ENCODE measurements around the gene PYROXD2. TPM values are rescaled to one million over a fixed set of nuclear protein-coding genes. Genes with fewer than 3 reads are reported as not detected.

PYROXD2 gene
- polyA plus RNA-seq, 1 of the 3 experiments (the other 2 are of a cell fraction), result 26.7 TPM

- Histone ChIP-seq H3K27ac (ENCODE audit: low read depth in 2 of 2, low read length in 1 of 2) (no peak overlapping the region), H4K20me1 (ENCODE audit: insufficient read depth) (no peaks in the 10 kb centered on the region), H3K79me2 (ENCODE audit: insufficient read depth) (no peaks in the 10 kb centered on the region), H3K36me3 (replicated peaks in 1 of 2; ENCODE audit: control insufficient read depth in 1 of 2, insufficient read depth in 2 of 2, low read length in 1 of 2) (peaks cover 41 to 51% of the 10 kb centered on the region in 2 experiments), H3K4me1 (ENCODE audit: control insufficient read depth in 1 of 2, insufficient read depth in 2 of 2, low read depth in 1 of 2, low read length in 1 of 2) (no peaks in the 10 kb centered on the region), H3K9me2 (no peaks in the 10 kb centered on the region), H3K4me2 (no peak overlapping the region), H3F3A (replicated peaks; ENCODE audit: insufficient read depth) (no peaks in the 10 kb centered on the region), H2AFZ (ENCODE audit: low read depth) (no peak overlapping the region), H3K9me3 (peaks cover 4% of the 10 kb centered on the region; the same call in 1 of the 2 replicates), H3K9ac (no peak overlapping the region), H3K27me3 (ENCODE audit: insufficient read depth) (no peaks in the 10 kb centered on the region), H3K4me3 (ENCODE audit: low read depth in 2 of 2, low read length in 1 of 2) (no peak overlapping the region)
- CTCF ChIA-PET, result interaction anchor here (1.1 to 3.5 kb wide), 2 partner anchors 10 to 328 kb away, joined by 3 to 19 read pairs; no protein-coding TSS in a partner anchor
- DNase-seq, result no peak
- TF ChIP-seq TEAD4 (IDR thresholded peaks at IDR 0.05; ENCODE audit: borderline replicate concordance, insufficient read depth) (no peak), TAF1 (IDR thresholded peaks at IDR 0.05; ENCODE audit: borderline replicate concordance, low read depth, low read length) (no peak), SIN3A (IDR thresholded peaks at IDR 0.05; ENCODE audit: borderline replicate concordance, low read depth, low read length) (no peak), ELF1 (IDR thresholded peaks at IDR 0.05) (no peak), YY1 (IDR thresholded peaks at IDR 0.05; ENCODE audit: low read depth) (no peak), FOSL2 (IDR thresholded peaks at IDR 0.05; ENCODE audit: borderline replicate concordance, low read depth) (no peak), USF2 (IDR thresholded peaks at IDR 0.05; ENCODE audit: borderline replicate concordance, low read depth, low read length) (no peak), SMC3 (IDR thresholded peaks at IDR 0.05; ENCODE audit: low read depth, low read length) (no peak), RFX5 (IDR thresholded peaks at IDR 0.05; ENCODE audit: low read length) (no peak), RCOR1 (IDR thresholded peaks at IDR 0.05; ENCODE audit: low read length) (no peak), JUND (IDR thresholded peaks at IDR 0.05) (no peak), PBX3 (IDR thresholded peaks at IDR 0.05) (no peak), GABPA (IDR thresholded peaks at IDR 0.05; ENCODE audit: low read depth) (no peak), NRF1 (IDR thresholded peaks at IDR 0.05; ENCODE audit: low read depth, low read length) (no peak), REST (IDR thresholded peaks at IDR 0.05; ENCODE audit: low read depth, low read length) (no peak), FOXJ3 (CRISPR knock-in tag; IDR thresholded peaks at IDR 0.05) (no peak), MAX (IDR thresholded peaks at IDR 0.05; ENCODE audit: low read depth) (no peak)
- POLR2A ChIA-PET, result no interaction called here
- WGBS (ENCODE audit: low lambda C conversion rate), result 97% methylated on average over 11 of the region's 12 CpGs
Measured at GRCh38 chr10:98435178-98435577, 20.2 kb upstream of the PYROXD2 start.
